Measurements from ENCODE around the gene SSBP3.

DNA sequence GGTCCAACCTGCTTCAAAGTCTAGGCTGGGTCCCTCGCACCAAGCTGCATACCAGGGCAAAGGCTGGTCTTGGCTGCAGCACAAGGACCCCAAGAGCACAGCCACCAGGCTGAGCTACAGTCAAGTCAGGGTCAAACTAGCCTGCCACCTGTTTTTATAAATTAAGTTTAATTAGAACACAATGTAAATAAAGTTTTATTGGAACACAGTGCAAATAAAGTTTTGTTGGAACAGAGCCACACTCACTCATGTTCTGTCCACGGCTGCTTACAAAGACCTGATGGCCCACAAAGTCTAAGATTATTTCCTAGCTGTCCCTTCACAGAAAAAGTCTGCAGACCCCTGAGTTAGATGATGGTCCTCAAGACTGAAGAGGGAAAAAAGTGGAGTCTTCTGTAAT, 140.0 kb downstream of the SSBP3 start:
- TF ChIP-seq, protein P1, sequence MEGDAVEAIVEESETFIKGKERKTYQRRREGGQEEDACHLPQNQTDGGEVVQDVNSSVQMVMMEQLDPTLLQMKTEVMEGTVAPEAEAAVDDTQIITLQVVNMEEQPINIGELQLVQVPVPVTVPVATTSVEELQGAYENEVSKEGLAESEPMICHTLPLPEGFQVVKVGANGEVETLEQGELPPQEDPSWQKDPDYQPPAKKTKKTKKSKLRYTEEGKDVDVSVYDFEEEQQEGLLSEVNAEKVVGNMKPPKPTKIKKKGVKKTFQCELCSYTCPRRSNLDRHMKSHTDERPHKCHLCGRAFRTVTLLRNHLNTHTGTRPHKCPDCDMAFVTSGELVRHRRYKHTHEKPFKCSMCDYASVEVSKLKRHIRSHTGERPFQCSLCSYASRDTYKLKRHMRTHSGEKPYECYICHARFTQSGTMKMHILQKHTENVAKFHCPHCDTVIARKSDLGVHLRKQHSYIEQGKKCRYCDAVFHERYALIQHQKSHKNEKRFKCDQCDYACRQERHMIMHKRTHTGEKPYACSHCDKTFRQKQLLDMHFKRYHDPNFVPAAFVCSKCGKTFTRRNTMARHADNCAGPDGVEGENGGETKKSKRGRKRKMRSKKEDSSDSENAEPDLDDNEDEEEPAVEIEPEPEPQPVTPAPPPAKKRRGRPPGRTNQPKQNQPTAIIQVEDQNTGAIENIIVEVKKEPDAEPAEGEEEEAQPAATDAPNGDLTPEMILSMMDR (IDR thresholded peaks at IDR 0.05): no peak
- TF ChIP-seq POLR2A (IDR thresholded peaks at IDR 0.05): no peak
- no peak for TF ChIP-seq EP300 (IDR thresholded peaks at IDR 0.05)

All from suprapubic skin (tissue), 3 donors.